ENCODE data around the gene XRCC6. TPM values are rescaled to one million over a fixed set of nuclear protein-coding genes. Genes with fewer than 3 reads are reported as not detected.
"Not testable (repeated sequence)": the region's sequence is repeated elsewhere in the genome, so short reads cannot be mapped to it uniquely, and the experiment has no call there.

Gene XRCC6
- polyA plus RNA-seq, 3 donors, result 58.6 to 286 (median 267) TPM

GRCh38 chr22:41589391-41590241, 31.5 kb upstream of the XRCC6 start, which contains the start of gene PMM1:
PMM1 (minus strand) TSS chr22:41589840; CDS start chr22:41589805, 35 bp downstream.
- peaks cover 12% of the 10 kb centered on the region for H3K4me1 Mint-ChIP-seq
- peak within 1 kb of the TSS; percentile 99 for H2AFZ ChIP-seq (ENCODE audit: insufficient read depth, low read depth, low read length, poor library complexity, severe bottlenecking)
- no peaks in the 10 kb centered on the region for H3K27me3 ChIP-seq (ENCODE audit: control insufficient read depth in 2 of 2, insufficient read depth in 2 of 2, low read length in 2 of 2)
- WGBS (ENCODE audit: insufficient coverage), result under 1% methylated on average over 50 of the region's 61 CpGs
- peak within 1 kb of the TSS; percentile 69 to 94 (median 71) for H3K4me3 ChIP-seq (replicated peaks in 1 of 3; ENCODE audit: low read depth in 2 of 3, low read length in 3 of 3)
- no peaks in the 10 kb centered on the region for H3K9me3 ChIP-seq (replicated peaks in 1 of 2; ENCODE audit: control insufficient read depth in 1 of 2, insufficient read depth in 1 of 2, low read length in 2 of 2)
- TF ChIP-seq CTCF (IDR thresholded peaks at IDR 0.05), result no peak
- peak within 1 kb of the TSS; percentile 85 for H3K4me2 ChIP-seq (replicated peaks; ENCODE audit: extremely low read depth, low read length, poor library complexity, severe bottlenecking)
- H3K36me3 Mint-ChIP-seq, result peaks cover 6 to 11% of the 10 kb centered on the region in 2 donors
- H3K9me3 Mint-ChIP-seq, result peaks cover 0 to 2% (median 0%) of the 10 kb centered on the region in 7 donors
- H4K20me1 ChIP-seq (ENCODE audit: insufficient read depth, low read length), result no peaks in the 10 kb centered on the region
- H3K4me3 Mint-ChIP-seq, result peak within 1 kb of the TSS; percentile 88 to 93
- H3K79me2 ChIP-seq (ENCODE audit: insufficient read depth, low read length), result peaks cover 15% of the 10 kb centered on the region
- peaks cover 1 to 4% (median 2%) of the 10 kb centered on the region in 3 donors for H3K27me3 Mint-ChIP-seq (ENCODE audit: low read depth in 3 of 3)
- intact Hi-C loops (cut with micrococcal nuclease), result loop anchor here (1.0 to 10.0 kb wide), 3 partner anchors 30 to 185 kb away; partner anchors contain the start of gene POLR3H (in 1 of the 2)
- peak; percentile 100 for DNase-seq
- peak within 1 kb of the TSS in 1 of 2 donors; percentile 82 for H3K27ac ChIP-seq (ENCODE audit: low read depth in 1 of 2, low read length in 2 of 2)
- H3K4me1 ChIP-seq (ENCODE audit: control insufficient read depth in 1 of 2, insufficient read depth in 2 of 2, low read length in 2 of 2), result peaks cover 17 to 19% of the 10 kb centered on the region in 2 donors
- peak within 1 kb of the TSS; percentile 60 to 90 (median 80) for H3K27ac Mint-ChIP-seq
- H3K36me3 ChIP-seq (replicated peaks in 1 of 2; ENCODE audit: control insufficient read depth in 1 of 2, insufficient read depth in 2 of 2, low read length in 2 of 2), result peaks cover 2 to 5% of the 10 kb centered on the region in 2 donors
- H3K9ac ChIP-seq (ENCODE audit: insufficient read depth, low read length, poor library complexity, severe bottlenecking), result peak within 1 kb of the TSS; percentile 73

GRCh38 chr22:41593336-41593960, 27.6 kb upstream of the XRCC6 start:
- intact Hi-C loops (cut with micrococcal nuclease), result loop anchor here (5.0 to 10.0 kb wide), 2 partner anchors 51 to 189 kb away; partner anchors contain the start of gene POLR3H (in 1 of the 2)
- H3K27me3 Mint-ChIP-seq (ENCODE audit: low read depth in 3 of 3), result not testable (repeated sequence)

More at GRCh38 chr22:41593336-41593960, 27.6 kb upstream of the XRCC6 start:
- Histone ChIP-seq H3K4me1 (ENCODE audit: control insufficient read depth in 1 of 2, insufficient read depth in 2 of 2, low read length in 2 of 2) (peaks cover 16 to 17% of the 10 kb centered on the region in 2 donors), H3K79me2 (ENCODE audit: insufficient read depth, low read length) (peaks cover 12% of the 10 kb centered on the region)
- H3K9me3 ChIP-seq (replicated peaks in 1 of 2; ENCODE audit: control insufficient read depth in 1 of 2, insufficient read depth in 1 of 2, low read length in 2 of 2); H3K9ac ChIP-seq (ENCODE audit: insufficient read depth, low read length, poor library complexity, severe bottlenecking); DNase-seq; H3K36me3 Mint-ChIP-seq; H3K4me2 ChIP-seq (replicated peaks; ENCODE audit: extremely low read depth, low read length, poor library complexity, severe bottlenecking); H3K9me3 Mint-ChIP-seq; H3K4me3 ChIP-seq (replicated peaks in 1 of 3; ENCODE audit: low read depth in 2 of 3, low read length in 3 of 3); H4K20me1 ChIP-seq (ENCODE audit: insufficient read depth, low read length); H3K36me3 ChIP-seq (replicated peaks in 1 of 2; ENCODE audit: control insufficient read depth in 1 of 2, insufficient read depth in 2 of 2, low read length in 2 of 2); H2AFZ ChIP-seq (ENCODE audit: insufficient read depth, low read depth, low read length, poor library complexity, severe bottlenecking); H3K27ac ChIP-seq (ENCODE audit: low read depth in 1 of 2, low read length in 2 of 2); H3K27ac Mint-ChIP-seq; H3K27me3 ChIP-seq (ENCODE audit: control insufficient read depth in 2 of 2, insufficient read depth in 2 of 2, low read length in 2 of 2); H3K4me3 Mint-ChIP-seq: not testable (repeated sequence)
- 97% methylated on average over 43 of the region's 51 CpGs for WGBS (ENCODE audit: insufficient coverage)
- peaks cover 10% of the 10 kb centered on the region for H3K4me1 Mint-ChIP-seq
